SJSA1 (cell line): Measurements from ENCODE around the gene CEP112. TPM values are rescaled to one million over a fixed set of nuclear protein-coding genes. Genes with fewer than 3 reads are reported as not detected.

ENCODE experiments used
- DNase-seq, 2 experiments: peaks; one replicate each; pipeline ENCODE4 v3.0.0-alpha.2; 2015 to 2020; ENCODE audit warnings: low spot score in 2 of 2, low read depth in 1 of 2
- H3K27ac ChIP-seq: fragments of 250-450 bp; sonication (Bioruptor Pico); 2 replicates; pipeline ENCODE4 v1.5.1; 2020; ENCODE audit warnings: mild to moderate bottlenecking, moderate library complexity
- H3K27me3 ChIP-seq: fragments of 250-450 bp; sonication (Bioruptor Pico); replicated peaks from 2 replicates; pipeline ENCODE4 v1.5.1; 2020; ENCODE audit warnings: mild to moderate bottlenecking, moderate library complexity
- H3K36me3 ChIP-seq: fragments of 250-450 bp; sonication (Bioruptor Pico); 2 replicates; pipeline ENCODE4 v1.5.1; 2020; ENCODE audit warnings: mild to moderate bottlenecking
- H3K4me1 ChIP-seq: fragments of 250-450 bp; sonication (Bioruptor Pico); replicated peaks from 2 replicates; pipeline ENCODE4 v1.6.1; 2021; ENCODE audit warnings: mild to moderate bottlenecking
- H3K4me3 ChIP-seq: fragments of 250-450 bp; sonication (Bioruptor Pico); 2 replicates; pipeline ENCODE4 v1.5.1; 2020; ENCODE audit warnings: mild to moderate bottlenecking
- H3K9me3 ChIP-seq: fragments of 250-450 bp; sonication (Bioruptor Pico); replicated peaks from 2 replicates; pipeline ENCODE4 v1.5.1; 2020; ENCODE audit warnings: mild to moderate bottlenecking
- total RNA-seq: library from RNA; depleted of rRNA; stranded (reverse); fragments of >200 nt; shearing (Covaris generic); gene quantifications from 2 replicates; pipeline ENCODE4 v1.2.3, GENCODE V29; 2014

The CEP112 gene
- total RNA-seq, 1 experiment from 2014 or later = 9.6 TPM

DNA sequence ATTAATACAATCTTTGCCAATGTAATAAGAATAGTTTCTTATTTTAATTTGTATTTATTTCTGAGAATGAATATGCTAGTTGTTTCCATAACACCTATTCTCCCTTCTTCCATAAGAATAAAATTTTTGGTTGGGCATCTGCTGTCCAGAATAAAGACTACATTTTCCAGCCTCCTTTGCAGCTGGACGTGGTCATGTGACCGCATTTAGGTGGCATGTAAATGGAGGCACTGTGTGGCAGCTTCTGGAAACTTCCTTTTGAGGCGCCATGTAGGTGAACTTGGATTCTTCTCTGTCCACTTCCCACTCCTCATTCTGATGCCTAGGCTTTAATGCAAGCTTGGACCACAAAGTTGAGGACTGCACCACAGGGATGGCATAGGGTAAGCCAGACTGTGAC lies 415.0 kb downstream of the CEP112 start:
- no peaks in the 10 kb centered on the region for H3K27me3 ChIP-seq
- no peaks in the 10 kb centered on the region for H3K9me3 ChIP-seq
- no peak overlapping the region for H3K4me3 ChIP-seq
- no peak overlapping the region for H3K27ac ChIP-seq
- H3K4me1 ChIP-seq = no peaks in the 10 kb centered on the region
- H3K36me3 ChIP-seq = no peaks in the 10 kb centered on the region
- DNase-seq = no peak

DNA sequence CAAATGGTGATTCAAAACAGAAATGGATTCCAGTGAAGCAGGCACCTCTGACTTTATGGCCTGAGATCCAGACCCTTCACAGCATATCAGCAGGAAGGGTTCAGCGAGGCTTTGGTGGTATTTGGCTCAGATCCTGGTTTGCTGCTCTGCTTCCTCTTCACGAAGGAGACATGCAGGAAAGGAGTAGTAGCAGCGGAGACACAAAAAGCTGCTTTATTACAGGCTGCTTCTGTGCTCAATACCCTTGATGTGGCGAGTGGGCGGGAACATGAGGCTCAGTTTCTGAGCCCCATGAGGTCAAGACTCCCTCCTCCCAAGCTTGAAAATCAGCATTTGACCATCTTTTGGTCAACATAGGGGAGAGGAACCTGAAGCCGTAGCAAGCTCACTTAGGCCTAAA lies 417.1 kb downstream of the CEP112 start:
- H3K27me3 ChIP-seq = no peaks in the 10 kb centered on the region
- DNase-seq = no peak
- no peak overlapping the region for H3K4me3 ChIP-seq
- no peaks in the 10 kb centered on the region for H3K36me3 ChIP-seq
- no peaks in the 10 kb centered on the region for H3K4me1 ChIP-seq
- H3K9me3 ChIP-seq = no peaks in the 10 kb centered on the region
- H3K27ac ChIP-seq = no peak overlapping the region

DNA sequence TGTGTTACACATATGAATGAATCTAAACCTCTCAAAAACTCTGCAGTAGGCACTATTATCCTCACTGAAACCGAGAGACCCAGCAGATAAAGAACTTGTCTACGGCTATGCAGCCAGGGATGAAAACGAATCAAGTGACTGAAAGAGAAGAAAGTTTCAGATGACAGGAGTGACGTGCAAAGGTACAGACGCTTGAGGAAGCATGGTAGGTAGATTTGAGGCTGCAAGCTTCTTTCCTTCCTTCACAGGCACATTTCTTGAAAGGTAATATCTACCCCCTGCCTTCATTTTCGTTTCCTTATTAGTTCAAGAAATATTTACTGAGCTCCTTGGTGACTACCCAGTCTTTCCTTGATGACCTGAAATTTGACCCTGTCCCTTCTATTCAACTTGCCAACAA lies 418.9 kb downstream of the CEP112 start:
- Histone ChIP-seq H3K4me3 (no peak overlapping the region), H3K36me3 (no peaks in the 10 kb centered on the region), H3K27me3 (no peaks in the 10 kb centered on the region), H3K4me1 (no peaks in the 10 kb centered on the region), H3K9me3 (no peaks in the 10 kb centered on the region), H3K27ac (no peak overlapping the region)
- no peak for DNase-seq

DNA sequence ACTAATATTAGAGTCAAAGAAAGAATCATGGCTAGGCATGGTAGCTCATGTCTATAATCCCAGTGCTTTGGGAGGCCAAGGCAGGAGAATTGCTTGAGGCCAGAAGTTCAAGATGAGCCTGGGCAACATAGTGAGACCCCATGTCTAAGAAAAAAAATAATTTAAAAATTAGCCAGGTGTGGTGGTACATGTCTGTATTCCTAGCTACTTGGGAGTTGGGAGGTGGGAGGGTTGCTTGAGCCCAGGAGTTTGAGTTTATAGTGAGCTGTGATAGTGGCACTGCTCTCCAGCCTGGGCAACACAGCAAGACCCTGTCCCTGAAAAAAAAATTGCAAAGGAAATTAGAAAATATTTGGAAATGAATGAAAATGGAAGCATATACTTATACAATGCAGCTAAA lies 420.2 kb downstream of the CEP112 start:
- Histone ChIP-seq H3K27me3 (no peaks in the 10 kb centered on the region), H3K9me3 (no peaks in the 10 kb centered on the region), H3K4me3 (no peak overlapping the region), H3K4me1 (no peaks in the 10 kb centered on the region), H3K36me3 (no peaks in the 10 kb centered on the region), H3K27ac (no peak overlapping the region)
- no peak for DNase-seq

DNA sequence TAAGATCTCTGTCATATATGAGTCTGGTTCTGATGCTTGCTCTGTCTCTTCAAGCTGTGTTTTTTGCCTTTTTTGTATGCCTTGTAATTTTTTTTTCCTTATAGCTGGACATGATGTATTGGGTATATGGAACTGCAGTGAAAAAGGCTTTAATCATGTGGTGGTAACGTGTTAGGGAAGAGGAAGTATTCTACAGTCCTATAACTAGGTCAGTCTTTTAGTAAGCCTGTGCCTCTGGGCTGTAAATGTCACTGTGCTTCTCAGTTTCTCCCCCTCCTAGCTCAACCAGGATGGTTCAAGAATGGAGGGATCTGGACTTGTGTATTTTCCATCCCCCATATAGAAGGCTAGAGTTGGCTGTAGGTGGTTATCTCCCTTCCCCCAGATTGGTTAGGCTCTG lies 428.1 kb downstream of the CEP112 start:
- no peaks in the 10 kb centered on the region for H3K27me3 ChIP-seq
- no peak overlapping the region for H3K4me3 ChIP-seq
- no peaks in the 10 kb centered on the region for H3K9me3 ChIP-seq
- H3K4me1 ChIP-seq = no peaks in the 10 kb centered on the region
- no peak overlapping the region for H3K27ac ChIP-seq
- H3K36me3 ChIP-seq = no peaks in the 10 kb centered on the region
- DNase-seq = no peak

DNA sequence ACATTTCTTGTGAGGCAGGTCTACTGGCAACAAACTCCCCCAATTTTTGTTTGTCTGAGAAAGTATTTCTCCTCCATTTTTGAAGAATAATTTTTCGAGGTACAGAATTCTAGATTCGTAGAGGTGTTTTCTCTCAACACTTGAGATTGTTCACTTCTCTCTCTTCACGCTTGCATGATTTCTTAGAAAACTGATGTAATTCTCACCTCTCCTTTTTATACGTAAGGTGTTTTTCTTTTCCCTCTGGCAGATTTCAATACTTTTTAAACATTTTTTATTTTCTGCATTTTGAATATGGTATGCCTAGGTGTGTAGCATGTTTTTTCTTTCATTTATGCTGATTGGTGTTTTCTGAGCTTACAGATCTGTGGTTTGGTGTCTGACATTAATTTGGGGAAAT lies 429.0 kb downstream of the CEP112 start:
- Histone ChIP-seq H3K36me3 (no peaks in the 10 kb centered on the region), H3K4me1 (no peaks in the 10 kb centered on the region), H3K27me3 (no peaks in the 10 kb centered on the region), H3K4me3 (no peak overlapping the region), H3K9me3 (no peaks in the 10 kb centered on the region), H3K27ac (no peak overlapping the region)
- no peak for DNase-seq

DNA sequence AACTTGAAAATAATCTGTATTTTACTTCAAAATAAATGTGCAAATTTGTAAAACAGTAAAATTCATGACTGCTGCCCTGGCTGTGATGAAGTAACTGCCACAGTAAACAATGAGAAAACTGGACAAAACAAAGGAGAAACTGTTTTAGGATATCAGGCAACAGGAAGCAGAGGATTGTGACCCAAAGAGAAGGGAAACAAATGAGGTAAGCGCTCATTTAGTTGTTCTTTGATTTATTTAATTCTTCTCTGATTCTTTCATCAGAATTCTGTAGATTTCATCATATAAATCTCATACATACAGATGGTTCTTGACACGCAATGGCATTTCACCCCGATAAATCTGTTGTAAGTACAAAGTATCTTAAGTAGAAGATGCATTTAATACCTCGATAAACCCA lies 432.4 kb downstream of the CEP112 start:
- H3K9me3 ChIP-seq = no peaks in the 10 kb centered on the region
- H3K27me3 ChIP-seq = no peaks in the 10 kb centered on the region; the same call in 1 of the 2 replicates
- no peak overlapping the region for H3K4me3 ChIP-seq
- no peak for DNase-seq
- no peaks in the 10 kb centered on the region for H3K4me1 ChIP-seq
- no peak overlapping the region for H3K27ac ChIP-seq
- no peaks in the 10 kb centered on the region for H3K36me3 ChIP-seq

DNA sequence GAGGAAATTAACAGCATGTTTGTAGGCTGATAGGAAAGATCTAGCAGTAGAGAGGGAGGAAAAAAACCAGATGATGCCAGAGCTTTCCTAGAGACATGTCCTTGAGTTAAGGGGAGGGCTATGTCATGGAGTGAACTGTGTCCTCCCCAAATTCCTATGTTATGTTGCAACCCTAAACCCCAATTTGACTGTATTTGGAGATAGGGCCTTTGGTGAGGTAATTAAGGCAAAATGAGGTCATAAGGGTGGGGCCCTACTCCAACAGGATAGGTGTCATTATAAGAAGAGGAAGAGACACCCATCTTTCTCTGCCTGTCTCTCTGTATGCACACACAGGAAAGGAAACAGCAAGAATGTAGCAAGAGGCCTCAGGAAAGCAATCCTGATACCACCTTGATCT lies 435.2 kb downstream of the CEP112 start:
- DNase-seq = no peak
- H3K4me3 ChIP-seq = no peak overlapping the region

DNA sequence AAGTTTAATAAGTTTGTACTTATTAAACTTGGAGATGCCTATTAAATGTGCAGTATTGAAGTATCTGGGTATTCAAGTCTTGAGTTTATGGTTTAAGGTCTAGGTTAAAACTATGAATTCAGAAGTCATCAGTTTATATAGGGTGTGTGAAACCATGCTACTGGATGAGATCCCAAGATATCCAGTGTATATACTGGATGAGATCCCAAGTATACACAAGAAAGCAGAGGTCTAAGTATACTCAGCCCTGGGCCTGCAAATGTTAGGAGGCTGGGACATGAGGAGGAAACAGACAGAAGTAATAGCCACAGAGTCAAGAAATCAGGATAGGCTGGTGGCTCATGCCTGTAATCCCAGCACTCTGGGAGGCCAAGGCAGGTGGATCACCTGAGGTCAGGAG lies 436.1 kb downstream of the CEP112 start:
- no peak for DNase-seq
- H3K9me3 ChIP-seq = no peaks in the 10 kb centered on the region
- peaks cover 7% of the 10 kb centered on the region for H3K4me1 ChIP-seq
- no peaks in the 10 kb centered on the region; the same call in 1 of the 2 replicates for H3K27me3 ChIP-seq
- H3K36me3 ChIP-seq = no peaks in the 10 kb centered on the region
- H3K4me3 ChIP-seq = no peak overlapping the region
- H3K27ac ChIP-seq = no peak overlapping the region

More for the DNA sequence above, 435.2 kb downstream of the CEP112 start:
- Histone ChIP-seq H3K36me3 (no peaks in the 10 kb centered on the region), H3K9me3 (no peaks in the 10 kb centered on the region), H3K4me1 (no peaks in the 10 kb centered on the region; the same call in 1 of the 2 replicates), H3K27ac (no peak overlapping the region), H3K27me3 (no peaks in the 10 kb centered on the region; the same call in 1 of the 2 replicates)

DNA sequence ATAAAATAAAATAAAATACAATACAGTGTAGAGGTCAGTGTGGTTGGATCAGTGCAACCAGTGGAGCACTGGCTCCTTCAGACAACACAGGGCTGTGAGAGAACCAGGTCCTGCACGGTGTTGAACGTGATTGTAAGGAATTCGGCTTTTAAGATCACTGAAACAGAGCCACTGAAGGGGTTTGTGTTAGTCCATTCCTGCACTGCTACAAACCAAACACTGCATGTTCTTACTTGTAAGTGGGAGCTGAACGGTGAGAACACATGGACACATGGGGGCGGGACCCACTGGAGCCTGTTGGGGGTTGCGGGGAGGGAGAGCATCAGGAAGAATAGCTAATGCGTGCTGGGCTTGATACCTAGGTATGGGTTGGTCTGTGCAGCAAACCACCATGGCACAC lies 437.3 kb downstream of the CEP112 start:
- Histone ChIP-seq H3K4me3 (no peak overlapping the region), H3K36me3 (no peaks in the 10 kb centered on the region), H3K9me3 (no peaks in the 10 kb centered on the region), H3K27me3 (no peaks in the 10 kb centered on the region; the same call in 1 of the 2 replicates), H3K27ac (no peak overlapping the region), H3K4me1 (peaks cover 17% of the 10 kb centered on the region)
- no peak for DNase-seq

DNA sequence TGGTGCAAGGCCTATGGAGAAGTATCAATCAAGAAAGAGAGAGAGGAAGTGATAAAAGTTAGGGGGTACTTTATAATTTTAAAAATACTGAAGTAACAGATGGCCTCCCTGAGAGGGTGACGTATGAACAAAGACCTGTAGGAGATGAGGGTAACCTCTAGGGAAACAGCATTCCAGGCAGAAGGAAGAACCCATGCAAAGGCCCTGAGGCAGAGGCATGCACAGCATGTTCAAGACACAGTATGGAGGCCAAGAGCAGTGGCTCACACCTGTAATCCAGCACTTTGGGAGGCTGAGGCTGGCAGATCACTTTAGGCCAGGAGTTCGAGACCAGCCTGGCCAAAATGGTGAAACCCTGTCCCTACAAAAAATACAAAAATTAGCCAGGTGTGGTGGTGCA lies 437.9 kb downstream of the CEP112 start:
- H3K36me3 ChIP-seq = no peaks in the 10 kb centered on the region
- no peaks in the 10 kb centered on the region for H3K9me3 ChIP-seq
- peaks cover 17% of the 10 kb centered on the region for H3K4me1 ChIP-seq
- no peak overlapping the region for H3K27ac ChIP-seq
- DNase-seq = no peak
- H3K27me3 ChIP-seq = no peaks in the 10 kb centered on the region; the same call in 1 of the 2 replicates
- no peak overlapping the region for H3K4me3 ChIP-seq

DNA sequence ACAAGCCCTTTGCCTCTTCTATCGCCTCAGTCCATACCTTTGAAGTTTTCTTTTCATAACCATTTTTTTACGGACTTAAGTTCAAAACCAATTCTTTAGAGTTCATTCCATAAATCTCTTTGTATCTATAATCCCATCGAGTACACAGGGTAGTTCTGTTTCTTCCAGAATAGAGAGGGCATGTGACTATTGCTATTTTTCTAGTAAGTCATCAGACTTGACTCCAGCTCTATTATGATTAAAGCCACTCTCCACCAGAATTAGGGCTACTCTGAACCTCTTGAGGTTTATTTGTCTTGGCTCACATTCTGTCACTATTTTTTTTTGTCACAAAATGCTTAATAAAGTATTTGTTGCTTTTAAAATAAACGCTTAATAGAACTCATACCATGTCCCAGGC lies 438.6 kb downstream of the CEP112 start:
- H3K4me3 ChIP-seq = no peak overlapping the region
- H3K27ac ChIP-seq = no peak overlapping the region
- H3K9me3 ChIP-seq = no peaks in the 10 kb centered on the region
- H3K4me1 ChIP-seq = peaks cover 17% of the 10 kb centered on the region
- H3K27me3 ChIP-seq = no peaks in the 10 kb centered on the region; the same call in 1 of the 2 replicates
- no peak for DNase-seq
- H3K36me3 ChIP-seq = no peaks in the 10 kb centered on the region

DNA sequence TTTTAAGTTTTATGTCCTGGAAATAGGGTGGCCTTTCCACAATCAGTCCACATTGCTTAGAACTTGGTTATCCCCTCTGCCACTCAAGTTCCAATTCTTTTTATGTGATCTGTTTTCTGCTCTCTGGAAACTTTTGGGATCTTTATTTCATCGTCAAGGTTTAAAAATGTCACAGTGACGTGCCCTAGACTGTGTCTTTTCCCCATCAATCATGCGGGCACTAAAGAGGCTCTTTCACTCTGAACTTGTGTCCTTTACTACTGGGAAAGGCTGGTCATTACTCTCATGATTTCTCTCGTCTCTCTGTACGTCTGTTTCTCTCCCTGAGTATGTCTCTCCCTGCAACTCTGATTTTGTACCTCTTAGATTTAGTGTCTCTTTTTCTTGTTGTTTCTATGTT lies 440.7 kb downstream of the CEP112 start:
- Histone ChIP-seq H3K9me3 (no peaks in the 10 kb centered on the region), H3K4me3 (no peak overlapping the region), H3K36me3 (no peaks in the 10 kb centered on the region), H3K27me3 (no peaks in the 10 kb centered on the region), H3K4me1 (peaks cover 17% of the 10 kb centered on the region), H3K27ac (0 out of 2 replicates have a peak overlapping the region, but pooled peaks have one; percentile 16)
- DNase-seq = no peak

DNA sequence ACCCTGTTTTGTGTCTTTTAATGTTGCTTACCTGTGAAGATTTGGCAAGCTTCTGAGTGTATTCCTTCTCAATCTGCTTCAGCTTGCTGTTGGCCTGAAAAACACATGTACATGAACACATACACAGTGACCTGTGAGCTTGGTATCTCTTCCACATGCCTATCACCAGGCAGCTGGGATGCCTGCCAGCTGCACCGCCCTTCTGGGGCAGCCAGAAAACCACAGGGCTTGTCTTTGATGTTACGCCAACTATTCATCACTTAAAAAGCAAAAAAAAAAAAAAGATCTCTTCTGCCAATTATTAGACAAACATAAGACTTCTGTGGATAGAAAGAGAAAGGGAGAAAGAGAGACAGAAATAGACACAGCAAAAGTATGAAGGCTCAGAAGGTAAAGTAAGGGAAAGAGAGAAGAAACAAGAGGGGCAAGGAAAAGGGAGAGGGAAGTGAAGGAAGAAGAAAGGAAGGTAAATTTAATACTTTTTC lies 441.3 kb downstream of the CEP112 start:
- H3K9me3 ChIP-seq = no peaks in the 10 kb centered on the region
- H3K4me3 ChIP-seq = no peak overlapping the region
- H3K36me3 ChIP-seq = no peaks in the 10 kb centered on the region
- DNase-seq = peak; percentile 93 to 96
- no peaks in the 10 kb centered on the region for H3K27me3 ChIP-seq
- H3K4me1 ChIP-seq = peaks cover 17% of the 10 kb centered on the region
- H3K27ac ChIP-seq = 0 out of 2 replicates have a peak overlapping the region, but pooled peaks have one; percentile 16

DNA sequence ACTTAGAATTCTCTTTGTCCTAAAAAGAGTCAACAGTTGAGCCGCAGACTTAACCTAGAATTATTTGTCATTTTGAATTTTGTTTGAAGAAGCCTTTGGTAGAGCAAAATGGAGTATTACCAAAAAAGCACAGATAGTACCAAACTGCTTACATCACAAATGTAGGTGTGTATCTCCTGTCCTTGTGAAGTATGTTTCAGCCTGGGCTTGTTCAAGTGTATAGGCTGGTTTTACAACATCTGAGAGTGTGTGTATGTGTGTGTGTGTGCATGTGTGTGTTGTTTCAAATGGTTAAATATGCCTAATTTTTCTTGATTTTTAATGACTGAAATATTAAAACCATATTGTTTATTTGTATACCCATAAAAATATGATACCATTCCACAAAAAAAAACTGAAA lies 441.8 kb downstream of the CEP112 start:
- Histone ChIP-seq H3K9me3 (no peaks in the 10 kb centered on the region), H3K27ac (no peak overlapping the region), H3K4me1 (peaks cover 17% of the 10 kb centered on the region), H3K36me3 (no peaks in the 10 kb centered on the region), H3K4me3 (no peak overlapping the region), H3K27me3 (no peaks in the 10 kb centered on the region)
- DNase-seq = no peak
